NCI-H1436 (cell line): ENCODE measurements around the gene RASL11B.

Experiments used
- DNase-seq: peaks from one replicate; lab custom pipeline; 2025; lab: John Stamatoyannopoulos, UW

The RASL11B gene

DNA sequence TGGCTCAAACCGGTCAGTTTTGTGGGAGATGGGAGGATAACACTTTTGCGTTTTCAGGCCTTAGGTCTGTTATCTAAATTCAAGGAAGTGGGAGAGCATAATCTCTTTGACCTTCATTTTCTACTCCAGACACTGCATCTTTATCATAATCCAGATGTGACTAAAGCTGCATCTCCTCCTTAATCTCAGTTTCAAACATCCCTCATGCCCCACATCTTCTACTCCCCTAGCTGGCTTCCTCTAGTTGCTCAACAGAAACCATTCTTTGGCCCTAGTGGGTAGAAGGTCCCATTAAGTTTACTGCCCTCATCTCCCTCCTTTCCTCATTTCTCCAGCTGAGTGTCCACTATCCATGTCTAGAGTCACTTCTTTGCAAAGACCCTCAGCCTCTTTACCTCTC lies 18.8 kb upstream of the RASL11B start:
- no peak for DNase-seq

DNA sequence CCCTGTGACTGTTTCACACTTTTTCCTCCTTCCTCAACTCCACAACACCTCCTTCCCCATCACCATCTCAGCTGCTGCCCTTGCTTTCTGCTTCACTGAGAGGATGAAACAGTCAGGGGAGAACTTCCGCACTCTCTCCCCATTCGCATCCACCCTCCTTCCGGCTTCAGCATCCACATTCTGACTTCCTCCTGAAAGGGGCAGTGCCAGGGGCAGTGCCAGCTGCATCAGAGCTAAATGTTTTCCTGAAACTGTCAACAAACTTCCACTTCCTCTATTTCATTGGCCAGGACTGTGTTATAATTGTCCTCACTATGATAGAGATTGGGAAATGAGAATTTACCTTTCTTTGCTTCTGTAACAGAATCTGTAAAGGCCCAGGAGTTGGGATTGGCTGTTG lies 18.2 kb upstream of the RASL11B start:
- no peak for DNase-seq

DNA sequence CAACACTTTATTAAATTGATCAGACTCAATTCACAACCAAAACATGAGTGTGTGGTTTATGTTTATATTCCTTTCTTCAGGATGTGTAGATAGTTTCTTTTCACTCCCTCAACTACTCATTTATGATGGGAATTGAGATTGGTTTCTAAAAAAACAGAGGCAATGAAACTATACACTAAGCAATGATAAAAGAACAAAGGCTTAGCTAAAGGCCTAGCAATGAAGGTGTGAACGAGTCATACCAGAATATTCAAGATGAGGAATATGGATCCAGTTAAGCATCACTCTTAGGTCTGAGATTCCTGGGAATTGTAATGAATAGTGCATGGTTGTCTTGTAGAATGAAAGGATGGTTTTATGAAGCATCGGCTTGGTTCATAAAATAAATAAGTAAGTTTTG lies 17.5 kb upstream of the RASL11B start:
- no peak for DNase-seq

DNA sequence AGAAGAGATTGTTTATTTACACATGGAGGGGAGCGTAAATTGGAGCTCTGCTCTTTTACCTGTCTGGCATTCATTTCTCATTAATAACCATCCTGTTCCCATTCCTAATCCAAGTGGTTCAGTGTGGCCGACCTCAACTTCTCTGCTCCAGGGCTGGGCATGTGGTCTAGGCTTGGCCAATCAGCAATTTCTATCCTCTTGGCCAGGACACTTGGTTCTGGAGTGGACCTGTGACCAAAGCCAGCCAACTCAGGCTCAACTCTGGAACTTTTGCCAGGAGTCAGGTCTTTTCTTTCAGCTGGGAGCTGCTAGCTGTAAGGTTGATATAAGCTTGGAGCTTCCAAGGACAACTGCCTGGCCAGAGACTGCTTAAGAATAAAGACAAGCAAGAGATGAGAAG lies 15.6 kb upstream of the RASL11B start:
- no peak for DNase-seq

DNA sequence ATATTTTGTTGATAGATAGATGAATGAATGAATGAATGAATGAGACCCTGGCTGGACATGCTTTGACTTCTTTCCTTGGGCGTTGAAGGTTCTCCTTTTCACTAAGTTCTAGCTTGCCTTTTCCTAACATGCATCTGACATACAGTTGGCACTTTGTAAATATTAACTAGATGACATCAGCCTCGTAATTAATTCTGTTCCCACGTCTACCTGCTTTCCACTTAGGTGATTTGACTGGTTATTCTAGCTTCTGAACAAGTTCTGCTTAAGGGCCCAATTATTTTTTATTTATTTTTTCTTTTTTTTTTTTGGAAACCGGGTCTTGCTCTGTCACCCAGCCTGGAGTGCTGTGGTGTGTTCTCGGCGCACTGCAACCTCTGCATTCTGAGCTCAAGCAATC lies 13.9 kb upstream of the RASL11B start:
- no peak for DNase-seq

DNA sequence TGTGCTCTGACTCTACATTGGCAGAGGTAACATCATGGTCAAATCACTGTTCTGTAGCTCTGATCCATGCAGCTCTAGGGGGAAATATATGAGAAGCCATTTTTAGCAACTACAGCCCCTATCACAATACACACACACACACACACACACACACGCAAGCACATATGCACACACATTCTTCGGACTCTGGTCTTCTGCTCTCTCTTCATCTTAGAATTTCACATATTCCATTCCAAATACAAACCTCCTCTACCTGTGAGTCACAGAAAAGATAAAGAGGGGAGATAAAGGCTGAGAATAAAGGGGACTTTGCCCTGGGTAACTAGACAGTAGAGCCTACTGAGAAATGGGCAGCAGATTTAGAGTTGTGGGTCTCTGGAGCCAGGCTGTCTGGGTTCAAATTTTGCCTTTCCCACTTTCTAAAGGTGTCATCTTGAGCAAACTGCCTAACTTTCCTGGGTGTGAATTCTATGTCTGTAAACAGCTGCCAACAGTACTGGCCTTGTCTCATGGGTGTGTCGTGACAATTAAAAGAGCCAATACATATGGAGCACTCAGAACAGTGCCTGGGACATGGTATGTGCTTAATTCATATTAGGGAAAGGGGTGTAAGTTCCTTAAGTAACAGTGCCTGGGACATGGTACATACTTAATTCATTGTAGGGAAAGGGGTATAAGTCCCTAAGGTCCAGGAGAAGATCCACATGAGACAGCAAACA lies 11.6 kb upstream of the RASL11B start:
- DNase-seq = no peak

DNA sequence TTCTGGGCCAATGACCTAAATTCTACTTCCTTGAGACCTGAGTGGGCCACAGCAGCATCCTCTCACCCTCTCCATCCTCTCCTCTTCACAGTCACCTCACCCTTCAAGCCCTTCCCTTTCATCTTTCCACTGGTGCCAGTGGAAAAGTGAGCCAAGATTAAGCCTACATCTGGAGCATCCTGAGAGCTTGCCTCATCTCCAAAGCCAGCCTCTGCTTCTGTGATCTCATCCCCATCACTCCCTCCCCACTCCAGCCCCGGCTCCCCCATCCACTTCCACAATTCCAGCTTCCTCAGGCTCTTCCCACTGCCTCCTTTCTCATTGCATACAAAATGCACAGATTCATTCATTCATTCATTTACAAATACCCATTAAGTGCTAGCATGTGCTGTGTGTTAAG lies 10.1 kb upstream of the RASL11B start:
- no peak for DNase-seq

DNA sequence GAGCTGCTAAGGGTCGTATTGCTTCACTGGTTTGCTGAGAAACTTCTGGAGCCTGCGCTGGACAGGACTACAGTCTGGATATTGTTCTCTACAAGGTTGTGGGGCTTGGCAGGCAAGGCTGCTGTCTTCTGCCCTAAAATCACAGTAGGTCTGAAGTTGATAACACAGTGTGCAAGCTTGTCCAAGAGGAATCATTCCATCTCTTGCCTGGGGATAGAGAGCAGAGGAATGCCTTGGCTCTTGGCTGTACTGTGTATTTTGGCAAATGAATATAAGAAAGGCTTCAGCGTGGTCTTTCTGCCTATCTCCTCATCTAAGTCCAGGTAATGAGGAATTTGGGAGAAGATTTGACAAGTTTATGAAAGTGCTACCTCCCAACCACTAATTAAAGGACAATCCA lies 9.4 kb upstream of the RASL11B start:
- DNase-seq = no peak

DNA sequence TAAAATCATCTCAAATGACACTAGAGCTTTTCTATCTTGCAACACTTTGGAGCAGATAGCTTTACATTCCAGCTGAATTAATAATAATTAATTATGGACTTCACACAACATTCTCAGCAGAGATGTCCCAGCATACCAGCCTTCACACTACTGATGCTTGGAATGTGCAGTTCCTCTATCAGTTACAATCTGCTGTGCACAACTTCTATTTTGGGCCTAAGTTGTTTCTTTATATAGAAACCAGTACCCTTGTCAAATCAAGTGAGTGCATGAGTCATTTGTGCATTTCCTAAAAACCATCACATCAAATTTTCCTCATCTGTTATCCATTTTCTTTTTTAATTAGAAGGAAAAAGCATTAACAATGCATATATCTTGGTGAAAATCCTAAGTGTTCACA lies 8.8 kb upstream of the RASL11B start:
- DNase-seq = no peak

DNA sequence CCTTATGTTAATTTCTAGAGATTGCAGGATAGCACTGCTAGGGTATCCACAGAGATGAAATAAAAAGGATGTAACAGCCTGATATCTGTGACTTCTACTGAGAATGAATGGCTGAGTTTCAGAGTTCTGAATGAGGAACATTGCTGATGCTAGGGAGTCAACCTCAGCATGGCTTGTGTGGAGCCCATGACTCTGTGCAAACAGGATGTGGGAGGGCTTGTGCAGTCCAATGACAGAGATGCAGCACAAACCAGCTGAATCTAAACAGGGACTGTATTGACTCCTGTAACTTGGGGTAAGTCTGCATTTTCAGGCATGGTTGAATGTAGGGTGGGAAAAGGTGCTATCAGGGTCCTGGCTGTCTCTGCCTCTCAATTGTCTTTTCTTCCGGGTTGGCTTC lies 5.3 kb upstream of the RASL11B start:
- no peak for DNase-seq

DNA sequence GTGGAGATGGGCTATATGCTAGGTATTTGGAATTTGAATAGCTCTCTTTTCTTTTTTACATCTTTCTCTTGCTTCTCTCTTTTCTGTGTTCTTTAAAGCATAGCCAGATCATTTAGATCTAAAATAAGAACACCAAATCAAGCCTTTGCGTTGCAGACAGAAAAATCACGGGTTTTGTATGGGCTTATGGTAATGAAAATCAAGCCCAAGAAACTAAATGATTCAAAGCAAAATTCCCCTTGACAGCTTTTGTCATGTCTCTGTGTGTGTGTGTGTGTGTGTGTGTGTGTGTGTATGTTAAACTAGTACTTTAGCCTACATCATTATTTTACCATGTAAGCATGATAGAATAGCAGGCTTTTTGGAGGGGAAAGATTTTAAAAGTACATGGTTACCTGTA lies 1.8 kb upstream of the RASL11B start:
- no peak for DNase-seq

DNA sequence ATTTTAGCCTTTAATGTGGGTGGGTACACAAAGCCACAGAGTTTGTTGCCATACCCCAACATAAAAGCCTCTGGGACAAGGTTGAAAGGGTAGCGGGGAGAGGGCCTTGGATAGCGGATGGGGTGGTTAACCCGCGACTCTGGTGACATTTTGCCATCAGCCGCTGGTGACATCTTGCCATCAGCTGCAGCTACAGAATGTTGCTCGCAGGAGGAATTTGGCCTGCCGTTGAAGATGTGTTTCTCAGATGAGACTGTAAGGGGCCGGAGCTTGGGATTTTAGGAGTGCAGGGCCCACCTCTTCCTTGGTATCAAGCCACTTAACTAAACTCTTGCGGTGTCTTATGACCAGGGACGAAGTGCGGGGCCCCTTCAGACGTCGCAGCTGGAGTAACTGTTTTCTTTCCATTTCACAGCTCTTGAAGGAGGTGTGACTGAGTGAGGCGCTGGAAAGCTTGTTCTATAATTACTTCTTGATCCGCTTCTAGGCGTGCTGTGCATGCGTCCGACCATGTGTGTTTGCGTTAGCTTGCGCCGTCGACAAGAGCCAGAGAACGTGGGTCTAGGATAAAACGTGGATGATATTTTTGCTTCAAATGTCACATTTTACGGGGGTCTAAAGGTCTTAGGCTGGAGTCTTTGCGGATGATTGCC lies 820 bp upstream of the RASL11B start:
- no peak for DNase-seq

DNA sequence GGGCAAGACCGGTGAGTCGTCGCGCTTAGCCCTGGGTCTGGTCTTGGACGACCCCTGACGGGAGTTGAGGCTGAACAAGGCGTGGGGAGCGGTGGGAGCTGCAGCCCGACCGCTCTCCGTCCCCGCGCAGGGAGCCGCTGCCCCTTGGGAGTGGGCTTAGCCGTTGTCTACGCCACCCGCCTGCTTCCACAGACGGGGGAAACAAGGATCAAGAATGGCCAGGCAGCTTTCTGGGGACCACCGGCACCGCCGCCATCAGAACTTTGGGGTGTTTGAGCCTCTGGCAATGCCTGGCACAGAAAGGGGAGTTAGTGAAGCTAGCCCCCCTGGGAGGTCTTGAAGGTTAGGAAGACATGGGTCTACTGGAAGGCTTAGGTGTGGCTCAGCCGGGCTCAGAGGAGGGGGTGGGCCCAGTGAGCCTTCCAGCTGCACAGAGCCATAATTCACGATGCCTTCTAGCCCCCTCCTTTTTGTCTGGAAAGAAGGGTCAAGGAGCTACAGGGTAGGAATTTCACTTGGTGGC lies 583 bp downstream of the RASL11B start:
- DNase-seq = no peak

DNA sequence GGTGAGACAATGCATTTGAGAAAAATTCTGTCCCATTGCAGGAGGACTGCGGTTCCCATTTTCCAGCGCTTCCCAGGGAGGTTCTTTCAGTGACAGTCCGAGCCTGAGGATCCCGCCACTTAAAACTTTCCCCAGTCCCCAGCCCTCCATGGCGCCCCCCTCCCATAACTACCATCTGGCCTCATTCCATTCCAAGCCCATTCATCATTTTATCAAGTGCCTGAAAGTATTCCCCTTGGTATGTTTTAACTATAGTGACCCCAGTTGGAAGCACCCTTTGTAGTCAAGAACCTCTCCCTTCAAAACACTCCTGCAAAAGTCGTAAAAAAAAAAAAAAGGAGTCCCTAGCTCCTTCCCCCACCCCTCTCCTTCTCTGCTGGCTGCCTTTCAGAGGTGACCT lies 1.2 kb downstream of the RASL11B start:
- DNase-seq = no peak

DNA sequence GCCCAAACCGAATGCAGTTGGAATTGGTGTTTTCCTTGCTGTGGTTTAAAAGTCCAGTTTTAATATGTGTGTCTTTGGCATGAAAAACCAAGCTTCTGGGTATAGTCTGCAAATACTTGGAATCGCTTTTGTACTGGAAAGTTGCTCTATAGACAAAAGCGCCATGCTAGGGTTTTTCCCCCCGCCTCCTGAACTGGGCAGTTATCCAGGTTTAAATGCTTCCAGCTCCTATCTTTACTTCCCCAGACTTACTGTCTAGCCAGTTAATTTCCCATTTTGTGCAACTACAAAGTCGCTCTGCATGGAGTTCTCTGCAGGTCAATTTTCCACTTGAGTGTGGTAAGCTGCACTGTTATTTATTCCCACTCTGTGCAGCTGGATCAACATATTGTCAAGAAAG lies 2.7 kb downstream of the RASL11B start:
- DNase-seq = no peak

DNA sequence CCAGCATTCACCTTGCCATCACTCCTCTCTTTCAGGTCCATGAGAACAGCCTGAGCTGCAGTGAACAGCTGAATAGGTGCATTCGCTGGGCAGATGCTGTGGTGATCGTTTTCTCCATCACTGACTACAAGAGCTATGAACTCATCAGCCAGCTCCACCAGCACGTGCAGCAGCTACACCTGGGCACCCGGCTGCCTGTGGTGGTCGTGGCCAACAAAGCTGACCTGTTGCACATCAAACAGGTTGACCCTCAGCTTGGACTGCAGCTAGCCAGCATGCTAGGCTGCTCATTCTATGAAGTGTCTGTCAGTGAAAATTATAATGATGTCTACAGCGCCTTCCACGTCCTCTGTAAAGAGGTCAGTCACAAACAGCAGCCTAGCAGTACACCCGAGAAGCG lies 3.2 kb downstream of the RASL11B start:
- DNase-seq = no peak

DNA sequence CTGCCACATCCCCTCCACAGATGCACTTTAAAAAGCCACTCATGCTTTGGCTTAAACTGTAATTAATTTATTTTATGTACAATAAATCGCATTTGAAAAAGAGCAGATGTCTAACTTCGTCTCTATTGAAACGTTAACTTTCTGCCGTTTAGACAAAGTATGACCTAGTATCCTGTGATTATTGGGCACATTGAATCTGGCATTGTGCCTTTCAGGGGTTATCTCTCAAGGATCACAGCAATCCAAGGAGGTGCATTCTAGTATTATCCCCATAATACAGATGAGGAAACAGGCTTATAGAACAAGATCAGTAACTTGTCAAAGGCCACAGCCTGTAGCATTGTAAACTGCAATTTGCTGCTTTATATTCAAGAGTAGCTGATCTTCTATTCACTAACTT lies 4.6 kb downstream of the RASL11B start:
- no peak for DNase-seq

DNA sequence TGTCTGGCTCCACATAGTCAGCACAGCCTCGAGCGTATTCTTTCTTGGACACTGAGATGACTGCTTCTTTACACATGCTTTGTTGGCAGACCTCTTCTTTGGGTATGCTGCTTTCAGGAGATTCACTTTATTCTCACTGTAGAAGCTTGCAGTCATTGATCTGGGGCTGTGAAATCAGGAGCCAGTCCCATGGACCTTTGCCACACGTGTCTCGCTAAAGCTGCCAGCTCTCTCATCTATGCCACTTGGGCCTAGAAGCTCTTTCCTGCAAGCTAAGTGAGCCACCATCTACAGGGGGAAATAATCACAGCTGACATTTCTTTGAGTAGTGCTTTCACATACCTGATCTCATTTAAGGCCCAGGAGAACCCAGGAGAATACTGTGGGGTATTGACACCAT lies 5.0 kb downstream of the RASL11B start:
- DNase-seq = no peak

DNA sequence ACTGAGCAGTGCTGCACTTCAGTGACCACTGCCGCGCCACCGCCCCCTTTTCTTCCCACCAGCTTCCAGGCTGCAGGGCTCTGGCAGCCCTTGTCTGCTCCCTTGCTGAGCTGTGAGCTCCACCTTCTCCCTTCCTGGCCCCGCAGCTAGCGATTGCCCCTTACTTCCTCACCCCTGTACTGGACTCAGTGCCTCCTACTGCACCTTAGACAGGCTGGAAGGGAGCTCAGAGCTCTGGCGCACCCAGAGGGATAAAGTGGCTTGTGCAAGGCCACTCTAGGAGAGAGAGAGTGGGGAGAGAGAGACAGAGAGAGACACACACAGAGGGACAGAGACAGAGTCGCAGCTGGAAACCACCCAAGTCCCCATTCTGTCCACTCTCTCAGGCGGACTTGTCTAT lies 6.0 kb downstream of the RASL11B start:
- no peak for DNase-seq

DNA sequence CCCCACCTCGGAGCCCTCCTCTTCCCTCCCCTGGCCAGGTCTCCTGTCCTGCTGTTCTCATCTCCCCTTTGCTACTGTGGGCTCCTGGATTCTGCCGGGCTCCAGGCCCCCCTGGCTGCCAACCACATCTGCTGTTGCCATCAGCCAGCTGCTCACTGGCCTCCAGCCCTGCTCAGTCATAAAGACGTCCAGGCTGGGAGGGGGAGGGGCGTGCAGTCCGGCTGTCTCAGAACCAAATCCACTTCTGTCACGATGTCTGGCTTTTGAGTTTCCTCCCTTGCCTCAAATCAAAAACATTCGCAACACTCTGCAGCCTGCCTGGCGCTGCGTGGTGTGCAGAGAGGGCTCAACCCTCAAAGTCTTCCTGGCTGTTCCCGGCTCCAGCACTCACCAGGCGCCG lies 7.1 kb downstream of the RASL11B start:
- no peak for DNase-seq

DNA sequence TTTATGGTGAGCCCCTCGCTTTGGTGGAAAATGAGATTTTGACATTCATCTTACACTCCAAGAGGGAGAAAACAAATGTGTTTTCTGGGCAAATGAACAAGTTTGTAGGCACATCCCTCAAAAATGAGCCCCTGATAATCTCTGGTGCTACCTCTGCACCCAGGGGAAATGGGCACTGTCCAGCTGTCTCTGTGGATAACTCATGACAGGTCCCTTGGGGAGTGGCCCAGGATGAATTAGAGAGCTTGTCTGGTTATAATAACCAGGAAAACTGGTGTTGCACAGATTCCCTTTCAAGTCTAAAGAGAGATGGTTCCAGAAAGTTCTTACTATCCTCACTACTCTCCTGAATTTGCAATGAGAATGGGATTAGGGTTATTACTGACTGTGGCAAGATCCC lies 7.5 kb downstream of the RASL11B start:
- no peak for DNase-seq

DNA sequence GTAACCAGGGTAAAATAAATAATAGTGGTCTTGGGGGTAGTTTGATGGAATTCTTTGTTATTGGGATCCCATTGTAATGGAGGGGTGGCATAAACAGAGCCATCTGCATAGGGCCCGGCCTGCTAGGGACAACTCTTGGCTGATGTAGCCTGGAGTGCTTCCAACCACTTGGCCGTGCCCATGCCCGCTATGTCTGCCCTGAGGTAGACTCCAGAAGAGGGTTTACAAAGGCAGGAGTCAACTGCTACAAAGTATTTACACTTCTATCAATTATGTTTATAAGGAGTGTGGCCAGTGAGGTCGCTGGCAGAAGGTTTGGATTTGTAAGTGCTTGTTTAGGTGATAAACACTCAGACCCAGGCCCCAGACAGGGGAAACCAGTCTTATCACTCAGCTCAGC lies 8.1 kb downstream of the RASL11B start:
- DNase-seq = no peak

DNA sequence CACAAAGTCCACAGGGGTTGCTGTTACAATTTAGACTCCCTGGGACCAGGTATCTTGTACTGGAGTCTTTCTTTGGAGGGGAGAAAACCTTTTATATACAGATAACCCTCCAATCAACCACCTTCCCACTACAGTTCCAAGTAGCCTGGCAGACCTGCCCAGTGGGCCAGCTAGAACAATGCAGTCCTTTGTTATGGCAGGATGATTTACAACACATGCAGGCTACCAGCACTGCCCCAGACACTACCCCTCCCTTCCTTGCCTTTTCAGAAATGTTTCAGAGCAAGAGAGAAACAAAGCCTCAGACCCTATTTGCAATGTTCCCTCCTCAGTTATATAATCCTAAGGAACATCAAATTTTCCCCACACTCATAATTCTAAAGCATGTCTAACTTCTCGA lies 11.1 kb downstream of the RASL11B start:
- no peak for DNase-seq

DNA sequence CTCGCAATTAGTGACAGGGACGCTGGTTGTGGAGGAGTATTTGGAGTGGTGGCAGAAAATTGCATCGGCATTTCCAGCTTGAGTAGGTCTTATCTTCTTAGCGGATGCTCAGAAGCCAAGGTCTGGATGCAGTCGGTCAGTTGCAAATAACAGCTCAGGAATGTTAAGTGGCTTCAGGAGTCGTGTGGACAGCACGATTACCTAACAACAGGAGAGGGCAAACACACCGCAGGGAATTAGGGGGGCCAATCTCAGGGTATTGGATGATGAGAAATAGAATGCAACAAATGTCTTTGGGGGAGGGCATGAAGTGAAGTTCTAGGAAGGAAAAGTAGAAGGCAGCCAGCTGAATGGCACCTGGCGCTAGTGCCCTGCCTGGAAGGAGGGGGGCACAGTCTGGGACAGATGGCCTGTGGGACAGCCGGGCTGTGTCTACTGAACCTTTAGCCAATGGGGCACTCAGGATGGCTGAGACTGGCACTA lies 11.8 kb downstream of the RASL11B start:
- no peak for DNase-seq
